22Rv1 (cell line): ENCODE measurements around the gene PREX1.

Source experiments
- CTCF ChIP-seq: fragments of 450-650 bp; IDR thresholded peaks from 2 replicates; pipeline ENCODE4 v1.5.1; 2017; ENCODE audit warnings: mild to moderate bottlenecking
- ZFX ChIP-seq: fragments of 450-650 bp; IDR thresholded peaks from 2 replicates; pipeline ENCODE4 v1.6.1; 2017; ENCODE audit warnings: antibody characterized with exemption, borderline replicate concordance

- no peak for TF ChIP-seq CTCF
- no peak for TF ChIP-seq ZFX
Observed at GRCh38 chr20:48608756-48609155, 219.0 kb downstream of the PREX1 start.
